ENCODE results near the gene ITPR1.
"Not testable (repeated sequence)": the region's sequence is repeated elsewhere in the genome, so short reads cannot be mapped to it uniquely, and the experiment has no call there.

Gene ITPR1

GRCh38 chr3:4493014-4493940, at the start of gene ITPR1:
ITPR1 (plus strand) TSS chr3:4493348; CDS start chr3:4516492, 23,144 bp downstream.
- FAIRE-seq = peak; percentile 87
- DNase-seq (ENCODE audit: low spot score) = peak; percentile 99

GRCh38 chr3:4447295-4447999, 45.7 kb upstream of the ITPR1 start:
- DNase-seq (ENCODE audit: low spot score) (no peak), FAIRE-seq (no peak)

- no peak for DNase-seq (ENCODE audit: low spot score)
- FAIRE-seq = no peak
Observed at GRCh38 chr3:4448187-4448586, 45.0 kb upstream of the ITPR1 start.

GRCh38 chr3:4449043-4449805, 43.9 kb upstream of the ITPR1 start:
- DNase-seq (ENCODE audit: low spot score) (no peak), FAIRE-seq (no peak)

- FAIRE-seq (peak; percentile 13), DNase-seq (ENCODE audit: low spot score) (no peak)
Observed at GRCh38 chr3:4454142-4454541, 39.0 kb upstream of the ITPR1 start.

GRCh38 chr3:4456780-4457179, 36.4 kb upstream of the ITPR1 start:
- DNase-seq (ENCODE audit: low spot score); FAIRE-seq: not testable (repeated sequence)

- FAIRE-seq = no peak
- no peak for DNase-seq (ENCODE audit: low spot score)
Observed at GRCh38 chr3:4458961-4459360, 34.2 kb upstream of the ITPR1 start.

- DNase-seq (ENCODE audit: low spot score) (no peak), FAIRE-seq (no peak)
Observed at GRCh38 chr3:4460334-4460733, 32.8 kb upstream of the ITPR1 start.

- FAIRE-seq (no peak), DNase-seq (ENCODE audit: low spot score) (no peak)
Observed at GRCh38 chr3:4461468-4462090, 31.6 kb upstream of the ITPR1 start.

GRCh38 chr3:4462369-4463040, 30.6 kb upstream of the ITPR1 start:
- no peak for DNase-seq (ENCODE audit: low spot score)
- no peak for FAIRE-seq

GRCh38 chr3:4464576-4464975, 28.6 kb upstream of the ITPR1 start:
- DNase-seq (ENCODE audit: low spot score) = no peak
- no peak for FAIRE-seq

- FAIRE-seq (peak; percentile 77), DNase-seq (ENCODE audit: low spot score) (peak; percentile 94)
Observed at GRCh38 chr3:4466741-4467521, 26.2 kb upstream of the ITPR1 start, which contains the start of gene SUMF1. SUMF1 (minus strand) TSS chr3:4467269; CDS start chr3:4467245, 24 bp downstream.

GRCh38 chr3:4467522-4467867, 25.7 kb upstream of the ITPR1 start:
- FAIRE-seq = no peak

GRCh38 chr3:4471907-4472306, 21.2 kb upstream of the ITPR1 start:
- DNase-seq (ENCODE audit: low spot score) = no peak
- no peak for FAIRE-seq

More at GRCh38 chr3:4467522-4467867, 25.7 kb upstream of the ITPR1 start:
- no peak for DNase-seq (ENCODE audit: low spot score)

GRCh38 chr3:4472312-4472711, 20.8 kb upstream of the ITPR1 start:
- FAIRE-seq (no peak), DNase-seq (ENCODE audit: low spot score) (no peak)

GRCh38 chr3:4472766-4473165, 20.4 kb upstream of the ITPR1 start:
- DNase-seq (ENCODE audit: low spot score) (no peak), FAIRE-seq (no peak)

GRCh38 chr3:4474683-4475490, 18.3 kb upstream of the ITPR1 start:
- DNase-seq (ENCODE audit: low spot score) (peak; percentile 25), FAIRE-seq (no peak)

GRCh38 chr3:4475804-4476203, 17.3 kb upstream of the ITPR1 start:
- FAIRE-seq (no peak), DNase-seq (ENCODE audit: low spot score) (no peak)

- FAIRE-seq (no peak), DNase-seq (ENCODE audit: low spot score) (no peak)
Observed at GRCh38 chr3:4476496-4476895, 16.7 kb upstream of the ITPR1 start.
